H1 (cell line): ENCODE data around the gene RUSF1. TPM values are rescaled to one million over a fixed set of nuclear protein-coding genes. Genes with fewer than 3 reads are reported as not detected.

Source experiments
- CTCF ChIA-PET: fragments of 300-600 bp; sonication (Branson Sonifier 250); formaldehyde crosslinking; loops from one replicate; lab custom pipeline; 2021; ENCODE audit not compliant: partially characterized antibody; lab: Charles Lee
- POLR2A ChIA-PET: fragments of 300-600 bp; sonication (Branson Sonifier 250); formaldehyde crosslinking; loops from one replicate; lab custom pipeline; 2021; ENCODE audit warnings: inconsistent platforms; ENCODE audit not compliant: partially characterized antibody; lab: Charles Lee
- DNase-seq, 2 experiments: peaks; one replicate each; pipeline versions ENCODE4 v3.0.0 to v3.0.0-alpha.2; 2010 to 2022; ENCODE audit warnings: low spot score in 2 of 2, low read depth in 1 of 2, mixed read lengths in 1 of 2
- FAIRE-seq: peaks from 2 replicates; lab custom pipeline; 2011; peaks lifted over from hg19 to GRCh38; lab: Jason Lieb, UNC
- H2AFZ ChIP-seq: 2 replicates; pipeline ENCODE4 v1.8.1; 2012; ENCODE audit warnings: low read length, inconsistent platforms
- H2AK5ac ChIP-seq: 2 replicates; pipeline ENCODE4 v1.6.1; 2013; ENCODE audit warnings: low read depth, low read length
- H2BK120ac ChIP-seq: replicated peaks from 2 replicates; pipeline ENCODE3; 2013; ENCODE audit warnings: low read depth, low read length, inconsistent platforms
- H2BK12ac ChIP-seq: 2 replicates; pipeline ENCODE4 v1.6.1; 2013; ENCODE audit warnings: low read depth, low read length
- H2BK15ac ChIP-seq: 2 replicates; pipeline ENCODE4 v1.6.1; 2013; ENCODE audit warnings: low read length
- H2BK20ac ChIP-seq: 2 replicates; pipeline ENCODE4 v1.6.1; 2013; ENCODE audit warnings: low read length
- H2BK5ac ChIP-seq: 2 replicates; pipeline ENCODE4 v1.6.1; 2013; ENCODE audit warnings: low read depth, low read length
- H3K14ac ChIP-seq: 2 replicates; pipeline ENCODE4 v1.6.1; 2013; ENCODE audit warnings: inconsistent platforms; ENCODE audit not compliant: insufficient read length
- H3K18ac ChIP-seq: 2 replicates; pipeline ENCODE4 v1.6.1; 2013; ENCODE audit warnings: low read length; ENCODE audit errors: extremely low read depth
- H3K23ac ChIP-seq: 2 replicates; pipeline ENCODE4 v1.6.1; 2013; ENCODE audit warnings: inconsistent platforms; ENCODE audit not compliant: insufficient read length
- H3K23me2 ChIP-seq: 2 replicates; pipeline ENCODE4 v1.6.1; 2013; ENCODE audit warnings: low read depth, low read length
- H3K27ac ChIP-seq: 2 replicates; pipeline ENCODE4 v1.6.1; 2011; ENCODE audit warnings: low read depth, low read length, inconsistent platforms
- H3K27me3 ChIP-seq, 4 experiments: replicated peaks in 1 of 4; 1 replicate in 1 of 4; 2 replicates in 3 of 4; pipeline versions ENCODE4 v1.6.1 to v1.8.1; 2011 to 2013; ENCODE audit warnings: low read length in 3 of 4, mild to moderate bottlenecking in 3 of 4, inconsistent platforms in 2 of 4, mixed read lengths in 2 of 4, moderate library complexity in 1 of 4; ENCODE audit not compliant: control insufficient read depth in 3 of 4, insufficient read depth in 3 of 4; ENCODE audit errors: extremely low read depth in 1 of 4
- H3K36me3 ChIP-seq, 4 experiments: 2 replicates each; pipeline versions ENCODE4 v1.6.1 to v1.8.1; 2011 to 2013; ENCODE audit warnings: mild to moderate bottlenecking in 4 of 4, low read length in 3 of 4, moderate library complexity in 2 of 4, control low read depth in 1 of 4, inconsistent platforms in 1 of 4; ENCODE audit not compliant: insufficient read depth in 4 of 4, control insufficient read depth in 2 of 4
- H3K4ac ChIP-seq: replicated peaks from 2 replicates; pipeline ENCODE3; 2013; ENCODE audit warnings: low read length, low read depth, mixed read lengths, inconsistent platforms; ENCODE audit not compliant: insufficient read length
- H3K4me1 ChIP-seq, 4 experiments: replicated peaks in 1 of 4; 1 replicate in 1 of 4; 2 replicates in 3 of 4; pipeline versions ENCODE4 v1.6.1 to v1.8.1; 2011 to 2013; ENCODE audit warnings: low read length in 3 of 4, inconsistent platforms in 2 of 4, mixed read lengths in 1 of 4; ENCODE audit not compliant: insufficient read depth in 4 of 4, control insufficient read depth in 3 of 4
- H3K4me2 ChIP-seq, 2 experiments: 2 replicates each; pipeline versions ENCODE4 v1.6.1 to v1.8.1; 2011 to 2013; ENCODE audit warnings: low read depth in 2 of 2, low read length in 2 of 2, control low read depth in 1 of 2, inconsistent platforms in 1 of 2, mild to moderate bottlenecking in 1 of 2; ENCODE audit not compliant: insufficient read depth in 1 of 2
- H3K4me3 ChIP-seq, 4 experiments: fragments of 200-600, 300-600 bp in 1 of 4; sonication (generic), shearing (Covaris generic), sonication (Bioruptor Twin) in 1 of 4; 2 replicates each; pipeline versions ENCODE4 v1.5.1 to v1.8.1; 2011 to 2016; ENCODE audit warnings: low read length in 4 of 4, low read depth in 3 of 4, control low read depth in 2 of 4, inconsistent platforms in 2 of 4, mild to moderate bottlenecking in 2 of 4, mixed read lengths in 1 of 4, moderate library complexity in 1 of 4; ENCODE audit not compliant: insufficient read depth in 2 of 4; ENCODE audit errors: extremely low read depth in 1 of 4
- H3K56ac ChIP-seq: replicated peaks from 2 replicates; pipeline ENCODE3; 2013; ENCODE audit warnings: low read depth, mild to moderate bottlenecking, mixed read lengths, low read length, inconsistent platforms; ENCODE audit not compliant: insufficient read length
- H3K79me1 ChIP-seq: 2 replicates; pipeline ENCODE4 v1.6.1; 2013; ENCODE audit warnings: low read depth, low read length, control low read depth
- H3K79me2 ChIP-seq, 2 experiments: 2 replicates each; pipeline versions ENCODE4 v1.6.1 to v1.8.1; 2012 to 2013; ENCODE audit warnings: low read length in 2 of 2, mild to moderate bottlenecking in 2 of 2, inconsistent platforms in 1 of 2; ENCODE audit not compliant: insufficient read depth in 2 of 2, control insufficient read depth in 1 of 2
- H3K9ac ChIP-seq, 4 experiments: replicated peaks in 1 of 4; 1 replicate in 1 of 4; 2 replicates in 3 of 4; pipeline versions ENCODE4 v1.6.1 to v1.8.1; 2011 to 2013; ENCODE audit warnings: low read depth in 3 of 4, low read length in 3 of 4, control low read depth in 2 of 4, mild to moderate bottlenecking in 2 of 4, moderate library complexity in 2 of 4, inconsistent platforms in 1 of 4; ENCODE audit errors: extremely low read depth in 1 of 4
- H3K9me3 ChIP-seq, 2 experiments: 2 replicates each; pipeline versions ENCODE4 v1.6.1 to v1.8.1; 2012 to 2013; ENCODE audit warnings: mild to moderate bottlenecking in 2 of 2, moderate library complexity in 2 of 2, control low read depth in 1 of 2, inconsistent platforms in 1 of 2, low read depth in 1 of 2, low read length in 1 of 2, mixed read lengths in 1 of 2; ENCODE audit not compliant: insufficient read depth in 2 of 2
- H4K20me1 ChIP-seq, 2 experiments: replicated peaks in 1 of 2; 2 replicates each; pipeline versions ENCODE3 to v1.8.1; 2011 to 2013; ENCODE audit warnings: inconsistent platforms in 2 of 2, low read length in 2 of 2, mild to moderate bottlenecking in 1 of 2; ENCODE audit not compliant: insufficient read depth in 2 of 2, control insufficient read depth in 1 of 2
- H4K5ac ChIP-seq: 2 replicates; pipeline ENCODE4 v1.6.1; 2013; ENCODE audit warnings: low read length, low read depth, mixed read lengths, inconsistent platforms; ENCODE audit not compliant: insufficient read length
- H4K8ac ChIP-seq: 2 replicates; pipeline ENCODE4 v1.8.0; 2013; ENCODE audit warnings: mild to moderate bottlenecking, moderate library complexity, low read length, inconsistent platforms; ENCODE audit not compliant: insufficient read depth; ENCODE audit errors: extremely low read depth
- H4K91ac ChIP-seq: replicated peaks from 2 replicates; pipeline ENCODE3; 2013; ENCODE audit warnings: low read length, mixed read lengths, inconsistent platforms; ENCODE audit not compliant: insufficient read length
- EGR1 ChIP-seq: IDR thresholded peaks from 2 replicates; pipeline ENCODE4 v1.6.1; 2011; ENCODE audit warnings: low read depth, low read length, borderline replicate concordance
- FOSL1 ChIP-seq: IDR thresholded peaks from 2 replicates; pipeline ENCODE4 v1.6.1; 2011; ENCODE audit warnings: mild to moderate bottlenecking, low read depth, low read length, moderate library complexity; ENCODE audit not compliant: insufficient read depth
- HDAC2 ChIP-seq, 2 experiments: fragments of 300-600 bp in 1 of 2; sonication (generic) in 1 of 2; IDR thresholded peaks; 2 replicates each; pipeline ENCODE4 v1.6.1; 2011 to 2012; ENCODE audit warnings: low read depth in 2 of 2, low read length in 2 of 2, mild to moderate bottlenecking in 2 of 2, moderate library complexity in 2 of 2, borderline replicate concordance in 1 of 2, inconsistent platforms in 1 of 2
- HDAC6 ChIP-seq: IDR thresholded peaks from one replicate; pipeline ENCODE4 v1.7.1; 2012; ENCODE audit warnings: low read depth, mild to moderate bottlenecking, inconsistent platforms, low read length, moderate library complexity
- KDM1A ChIP-seq: fragments of 200-600, 300-600 bp; sonication (generic); IDR thresholded peaks from 2 replicates; pipeline ENCODE4 v1.7.1; 2016; ENCODE audit warnings: mild to moderate bottlenecking, low read length, borderline replicate concordance
- MAFK ChIP-seq: IDR thresholded peaks from 2 replicates; pipeline ENCODE4 v1.6.1; 2012; ENCODE audit warnings: low read depth, mild to moderate bottlenecking, improper control_type of control experiment, low read length
- POLR2A ChIP-seq, 2 experiments: IDR thresholded peaks; 1 replicate in 1 of 2; 2 replicates in 1 of 2; pipeline ENCODE4 v1.6.1; 2011; ENCODE audit warnings: low read depth in 2 of 2, low read length in 2 of 2, mild to moderate bottlenecking in 2 of 2; ENCODE audit errors: control extremely low read depth in 1 of 2
- POU5F1 ChIP-seq: IDR thresholded peaks from 2 replicates; pipeline ENCODE4 v1.6.1; 2011; ENCODE audit warnings: low read depth, mild to moderate bottlenecking, low read length, moderate library complexity
- SAP30 ChIP-seq: fragments of 300-600 bp; sonication (generic); IDR thresholded peaks from 2 replicates; pipeline ENCODE4 v1.7.1; 2012; ENCODE audit warnings: low read length, moderate library complexity, mild to moderate bottlenecking, inconsistent platforms; ENCODE audit not compliant: insufficient read depth, insufficient replicate concordance
- SP2 ChIP-seq: IDR thresholded peaks from 2 replicates; pipeline ENCODE4 v1.6.1; 2012; ENCODE audit warnings: mild to moderate bottlenecking, low read length, inconsistent platforms
- SUZ12 ChIP-seq: fragments of 200-600 bp; sonication (generic); IDR thresholded peaks from 2 replicates; pipeline ENCODE4 v1.6.1; 2012; ENCODE audit warnings: mild to moderate bottlenecking, inconsistent platforms, low read length, moderate library complexity, mixed read lengths
- TAF7 ChIP-seq: optimal IDR thresholded peaks from 2 replicates; pipeline ENCODE3; 2011; ENCODE audit warnings: low read depth, mild to moderate bottlenecking, inconsistent platforms, low read length, moderate library complexity, borderline replicate concordance
- TCF12 ChIP-seq: IDR thresholded peaks from 2 replicates; pipeline ENCODE4 v1.6.1; 2011; ENCODE audit warnings: low read depth, mild to moderate bottlenecking, low read length
- WGBS, 2 experiments: shearing (Covaris generic) in 1 of 2; methylation state at CpG; one replicate each; pipeline versions ENCODE4 v1.1.6 to v1.1.7; 2013 to 2015; ENCODE audit warnings: low lambda C conversion rate in 2 of 2, mixed read lengths in 2 of 2, inconsistent platforms in 1 of 2, low coverage in 1 of 2, missing lambda C conversion rate in 1 of 2; ENCODE audit not compliant: insufficient replicate concordance in 2 of 2, insufficient coverage in 1 of 2, insufficient read length in 1 of 2; ENCODE audit errors: extremely low coverage in 1 of 2, missing lambda C conversion rate in 1 of 2; 5-methylcytosine and 5-hydroxymethylcytosine counted together
- polyA plus RNA-seq, 7 experiments: library from polyadenylated mRNA; depleted of rRNA in 3 of 7; stranded (reverse) in 5 of 7; unstranded in 2 of 7; fragments of >200 nt in 5 of 7; fragments of 200-250 nt in 2 of 7; gene quantifications; 1 replicate in 5 of 7; 2 replicates in 1 of 7; 4 replicates in 1 of 7; pipeline versions ENCODE4 v1.2.1 to v1.2.3, GENCODE V29; 2011 to 2013; ENCODE audit warnings: missing spikeins in 2 of 7, mixed read lengths in 2 of 7
- total RNA-seq: library from RNA; stranded (reverse); fragmentation: NEBNext Ultra II Directional; extraction: Animal tissue kit (Norgen Biotek cat#: 25700); gene quantifications from 2 replicates; pipeline ENCODE4 v1.2.1, GENCODE V29; 2021
- TF ChIP-seq, protein P1 (sequence below): IDR thresholded peaks from 2 replicates; pipeline ENCODE4 v1.6.1; 2011; ENCODE audit warnings: low read depth, mild to moderate bottlenecking, low read length; ENCODE audit not compliant: insufficient read depth

The RUSF1 gene
- total and polyA plus RNA-seq, 2 of the 8 experiments (the other 6 are each of a cell fraction or from before 2014, with no cell fraction given), result 22.5 to 33.7 TPM

DNA sequence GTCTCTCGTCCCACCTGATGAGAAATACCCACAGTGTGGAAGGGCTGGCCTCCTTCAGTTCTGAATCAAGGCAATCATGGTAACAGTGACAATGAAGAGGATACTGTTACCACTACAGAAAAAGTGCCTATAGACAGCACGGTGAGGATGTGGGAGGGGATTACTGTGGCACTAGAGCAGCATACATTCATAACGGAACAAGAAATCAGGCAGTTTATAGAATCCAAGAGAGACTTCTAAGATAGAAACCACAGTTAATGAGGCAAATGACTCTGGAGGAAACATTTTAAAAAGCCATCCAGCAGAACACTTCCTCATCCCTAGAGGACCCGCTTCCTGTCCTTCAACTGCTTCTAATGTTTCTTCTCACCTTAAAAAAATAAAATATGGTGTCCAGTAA is 2.7 kb downstream of the RUSF1 start:
- no peak overlapping the region for H3K18ac ChIP-seq
- no peak overlapping the region for H2AK5ac ChIP-seq
- no peak for FAIRE-seq
- POLR2A ChIA-PET, result no interaction called here
- H2BK5ac ChIP-seq, result no peak overlapping the region
- no peaks in the 10 kb centered on the region for H4K20me1 ChIP-seq
- peaks cover 4% of the 10 kb centered on the region; the same call in 1 of the 2 replicates for H3K23me2 ChIP-seq
- WGBS, 2 experiments, result 86% methylated on average over 4 of the region's 4 CpGs; no CpG with 5 or more reads in 1 of the 2 experiments
- no peak overlapping the region for H4K5ac ChIP-seq
- no peak overlapping the region for H3K4me2 ChIP-seq
- peaks cover 2 to 10% (median 9%) of the 10 kb centered on the region in 4 experiments for H3K4me1 ChIP-seq
- H3K27me3 ChIP-seq, result no peaks in the 10 kb centered on the region
- no peak overlapping the region for H4K91ac ChIP-seq
- peaks cover 0 to 1% (median 0%) of the 10 kb centered on the region in 4 experiments; a peak in 1 of 8 replicates for H3K36me3 ChIP-seq
- H3K14ac ChIP-seq, result no peak overlapping the region
- H3K9ac ChIP-seq, result no peak overlapping the region
- H2BK120ac ChIP-seq, result no peak overlapping the region
- H2BK12ac ChIP-seq, result no peak overlapping the region
- CTCF ChIA-PET, result no interaction called here
- no peak overlapping the region for H3K27ac ChIP-seq
- no peak overlapping the region for H3K4ac ChIP-seq
- H3K9me3 ChIP-seq, result no peaks in the 10 kb centered on the region
- no peak for DNase-seq
- H4K8ac ChIP-seq, result no peak overlapping the region
- no peak overlapping the region for H2BK20ac ChIP-seq
- H3K79me2 ChIP-seq, result peaks cover 0 to 6% of the 10 kb centered on the region in 2 experiments; a peak in 1 of 4 replicates
- no peak overlapping the region for H3K23ac ChIP-seq
- H2AFZ ChIP-seq, result no peak overlapping the region
- 0 out of 2 replicates have a peak, but pooled peaks cover 2% of the 10 kb centered on the region for H3K79me1 ChIP-seq
- no peak overlapping the region for H2BK15ac ChIP-seq
- no peak overlapping the region for H3K56ac ChIP-seq
- no peak overlapping the region for H3K4me3 ChIP-seq
- TF ChIP-seq, protein P1, sequence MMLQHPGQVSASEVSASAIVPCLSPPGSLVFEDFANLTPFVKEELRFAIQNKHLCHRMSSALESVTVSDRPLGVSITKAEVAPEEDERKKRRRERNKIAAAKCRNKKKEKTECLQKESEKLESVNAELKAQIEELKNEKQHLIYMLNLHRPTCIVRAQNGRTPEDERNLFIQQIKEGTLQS, result no peak
- TF ChIP-seq SUZ12 (no peak), POU5F1 (no peak), EGR1 (no peak), KDM1A (no peak), POLR2A (IDR thresholded peaks at IDR 0.05; ENCODE audit: control extremely low read depth in 1 of 2, low read depth in 2 of 2, low read length in 2 of 2) (no peak), HDAC6 (no peak), MAFK (no peak), SAP30 (no peak), SP2 (no peak), HDAC2 (IDR thresholded peaks at IDR 0.05; ENCODE audit: borderline replicate concordance in 1 of 2, low read depth in 2 of 2, low read length in 2 of 2) (no peak), FOSL1 (no peak), TAF7 (no peak), TCF12 (no peak)
